Measurements from ENCODE around the gene ZFP42.
"Not testable (repeated sequence)": the region's sequence is repeated elsewhere in the genome, so short reads cannot be mapped to it uniquely, and the experiment has no call there.

ZFP42 gene

GRCh38 chr4:187995322-187996207 is at the start of gene ZFP42:
Gene ZFP42 (plus strand): TSS chr4:187995771. CDS start chr4:188002808, 7,037 bp downstream.
- DNase-seq = no peak

- no peak for DNase-seq
Measured at GRCh38 chr4:187961171-187961570, 34.4 kb upstream of the ZFP42 start.

GRCh38 chr4:187961961-187962360 is 33.6 kb upstream of the ZFP42 start:
- no peak for DNase-seq

- DNase-seq = no peak
Measured at GRCh38 chr4:187962926-187963325, 32.6 kb upstream of the ZFP42 start.

DNA sequence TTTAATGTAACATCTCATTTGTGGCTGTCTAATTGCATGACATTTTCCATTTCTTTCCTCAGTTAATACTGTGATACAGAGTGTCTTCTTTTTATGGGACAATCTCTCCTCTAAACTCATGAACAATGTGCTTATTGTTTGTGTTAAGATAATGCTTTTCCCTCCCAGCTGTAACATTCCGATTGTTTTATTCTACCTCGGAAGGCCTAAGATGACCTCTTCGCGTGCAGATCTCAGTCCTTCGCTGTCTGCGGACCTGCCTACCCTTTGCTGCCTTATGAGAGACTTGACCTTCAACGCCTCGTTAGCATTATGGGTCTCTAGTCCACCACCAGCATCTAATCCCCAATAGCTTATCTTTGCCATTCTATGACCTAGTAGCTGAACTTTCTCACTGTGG is 29.8 kb upstream of the ZFP42 start:
- no peak for DNase-seq

- no peak for DNase-seq
Measured at GRCh38 chr4:187972135-187972534, 23.4 kb upstream of the ZFP42 start.

GRCh38 chr4:187983746-187984145 is 11.8 kb upstream of the ZFP42 start:
- no peak for DNase-seq

DNA sequence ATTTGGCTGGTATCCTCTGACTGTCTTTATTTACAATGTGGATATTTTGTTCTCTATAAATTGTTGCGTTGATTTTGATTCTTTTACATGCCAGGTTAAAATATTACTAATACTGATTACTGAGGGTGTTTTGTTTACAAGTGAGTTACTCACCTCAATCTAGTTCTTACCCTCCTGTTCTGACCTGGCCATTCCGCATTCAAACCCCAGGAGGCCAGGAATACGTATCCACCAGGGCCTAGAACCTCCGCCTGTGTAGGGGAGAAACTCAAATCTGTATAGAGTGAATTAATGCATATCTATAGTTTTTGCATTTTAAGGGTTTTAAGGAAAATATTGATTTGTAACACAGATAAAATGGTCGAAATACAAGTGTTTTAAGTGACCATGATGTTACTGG is 2.6 kb upstream of the ZFP42 start:
- no peak for DNase-seq

DNA sequence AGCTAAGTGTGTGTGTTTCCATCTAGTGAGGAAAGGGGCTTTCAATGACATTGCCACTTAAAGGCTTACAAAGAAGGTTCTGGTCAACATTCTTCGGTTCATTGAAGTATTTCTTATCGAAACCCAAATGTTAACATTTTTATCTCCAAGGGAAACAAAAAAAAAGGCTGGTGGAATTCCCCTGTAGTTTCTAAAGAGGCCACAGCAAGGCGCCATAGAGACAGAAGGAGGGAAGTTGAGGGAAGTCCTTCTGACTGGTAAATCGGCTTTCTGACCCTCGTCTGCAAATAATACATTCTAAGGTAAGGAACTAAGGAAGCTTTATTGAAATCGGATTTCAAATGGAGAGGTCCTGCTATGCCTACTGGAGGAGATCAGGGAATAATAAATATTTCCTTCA is 1.7 kb upstream of the ZFP42 start:
- DNase-seq = no peak

DNA sequence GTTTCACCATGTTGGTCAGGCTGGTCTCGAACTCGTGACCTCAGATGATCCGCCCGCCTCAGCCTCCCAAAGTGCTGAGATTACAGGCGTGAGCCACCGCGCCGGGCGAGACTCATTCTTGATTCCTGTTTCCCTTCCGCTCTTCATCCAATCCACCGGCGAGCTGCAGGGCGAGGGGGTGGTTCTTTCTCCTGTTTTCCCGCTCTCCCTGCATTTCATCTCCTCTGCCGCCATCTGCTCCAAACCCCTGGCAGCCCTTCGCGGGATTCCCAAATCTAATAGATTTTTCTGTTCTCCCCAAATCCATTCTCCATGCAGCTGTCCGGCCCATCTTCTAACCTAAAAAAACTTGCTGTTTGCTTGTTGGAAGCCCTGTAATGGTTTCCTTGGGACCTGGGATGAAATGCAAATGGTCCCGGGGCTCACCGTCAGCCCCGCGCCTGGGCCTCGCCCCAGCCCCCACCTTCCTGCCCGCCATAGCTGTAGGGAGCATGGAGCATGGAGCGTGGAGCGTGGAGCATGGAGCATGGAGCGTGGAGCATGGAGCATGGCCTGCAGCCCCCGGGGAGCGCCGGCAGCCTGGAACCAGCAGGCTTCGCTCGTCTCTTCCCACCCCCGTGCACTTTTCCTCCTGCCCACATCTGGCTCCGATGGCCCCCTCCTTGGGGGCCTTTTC is 1.1 kb downstream of the ZFP42 start:
- DNase-seq = no peak

DNA sequence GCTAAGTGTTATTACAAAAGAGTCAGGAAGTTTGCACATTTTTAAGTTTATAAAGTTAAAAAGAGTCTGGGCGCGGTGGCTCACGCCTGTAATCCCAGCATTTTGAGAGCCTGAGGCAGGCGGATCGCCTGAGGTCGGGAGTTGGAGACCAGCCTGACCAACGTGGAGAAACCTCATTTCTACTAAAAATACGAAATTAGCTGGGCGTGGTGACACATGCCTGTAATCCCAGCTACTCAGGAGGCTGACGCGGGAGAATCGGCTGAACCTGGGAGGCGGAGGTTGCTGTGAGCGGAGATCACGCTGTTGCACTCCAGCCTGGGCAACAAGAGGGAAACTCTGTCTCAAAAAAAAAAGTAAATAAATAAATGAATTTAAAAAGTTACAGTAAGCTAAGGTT is 2.4 kb downstream of the ZFP42 start:
- DNase-seq = not testable (repeated sequence)

DNA sequence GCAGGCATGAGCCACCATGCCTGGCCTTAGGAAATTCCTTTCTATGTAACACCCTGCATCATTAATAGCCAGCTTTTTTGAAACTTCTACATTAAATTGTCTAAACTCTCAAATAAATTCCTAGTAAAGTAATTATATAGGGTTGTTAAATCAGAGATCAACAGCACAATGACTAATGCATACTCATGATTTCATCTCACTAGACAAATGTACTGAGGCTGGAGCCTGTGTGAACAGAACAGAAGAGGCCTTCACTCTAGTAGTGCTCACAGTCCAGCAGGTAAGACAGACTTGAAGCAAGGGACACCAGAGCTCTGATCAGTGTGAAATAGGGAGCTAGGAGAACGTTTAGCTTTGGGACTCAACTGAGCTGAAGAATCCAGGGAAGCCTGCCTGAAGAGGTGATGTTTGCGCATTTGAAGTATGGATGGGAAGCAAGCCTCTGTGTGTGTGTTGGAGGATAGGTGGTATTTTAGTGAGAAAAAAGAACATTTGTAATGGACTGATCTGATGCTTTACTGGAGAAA is 3.9 kb downstream of the ZFP42 start:
- DNase-seq = no peak

GRCh38 chr4:188002323-188002722 is 6.8 kb downstream of the ZFP42 start:
- DNase-seq = no peak

GRCh38 chr4:188002751-188003150 is 7.2 kb downstream of the ZFP42 start:
- no peak for DNase-seq

DNA sequence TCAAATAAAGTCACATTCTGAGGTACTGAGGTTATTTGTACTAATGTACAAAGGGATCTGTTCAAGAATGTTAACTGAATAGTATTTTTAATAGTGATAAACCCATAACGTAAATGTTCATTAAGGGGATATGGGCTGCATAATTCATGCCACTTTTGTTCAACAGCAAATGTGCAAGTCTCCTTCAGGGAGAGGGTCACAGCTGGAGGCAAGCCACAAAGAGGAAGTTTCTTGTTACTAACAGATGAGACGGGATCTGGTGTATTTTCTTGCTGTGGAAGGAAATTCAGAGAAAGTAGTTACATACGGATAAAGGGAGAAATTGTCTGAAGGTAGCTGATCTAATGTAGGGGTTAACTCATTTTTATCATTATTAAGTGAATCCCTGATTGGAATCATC is 10.0 kb downstream of the ZFP42 start:
- no peak for DNase-seq

DNA sequence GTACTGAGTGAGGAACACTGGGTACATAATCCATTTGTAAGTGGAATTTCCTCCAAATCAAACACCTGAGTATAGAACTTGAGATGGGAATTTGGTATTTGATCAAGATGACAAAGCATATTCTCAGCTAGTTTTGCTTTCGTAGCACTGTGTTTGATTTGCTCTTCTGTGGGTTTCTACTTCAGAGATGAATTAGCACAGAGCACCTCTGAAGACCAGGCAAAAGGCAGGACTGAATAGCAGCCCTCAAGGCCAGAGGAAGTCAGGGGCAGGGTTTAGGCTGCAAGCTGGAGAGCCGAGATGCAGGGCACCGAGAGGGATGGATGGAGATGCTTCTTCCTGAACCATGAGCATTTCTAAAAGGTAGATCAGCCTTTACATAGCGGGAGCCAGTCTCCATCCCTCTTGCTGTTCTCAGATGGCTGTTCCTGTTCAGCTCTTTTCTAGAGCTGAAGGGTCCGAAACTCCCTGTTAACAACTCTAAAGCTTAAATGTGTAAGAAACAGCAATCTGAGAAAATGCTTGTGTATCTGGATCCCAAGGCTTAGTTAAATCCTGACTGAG is 10.8 kb downstream of the ZFP42 start:
- DNase-seq = no peak

DNA sequence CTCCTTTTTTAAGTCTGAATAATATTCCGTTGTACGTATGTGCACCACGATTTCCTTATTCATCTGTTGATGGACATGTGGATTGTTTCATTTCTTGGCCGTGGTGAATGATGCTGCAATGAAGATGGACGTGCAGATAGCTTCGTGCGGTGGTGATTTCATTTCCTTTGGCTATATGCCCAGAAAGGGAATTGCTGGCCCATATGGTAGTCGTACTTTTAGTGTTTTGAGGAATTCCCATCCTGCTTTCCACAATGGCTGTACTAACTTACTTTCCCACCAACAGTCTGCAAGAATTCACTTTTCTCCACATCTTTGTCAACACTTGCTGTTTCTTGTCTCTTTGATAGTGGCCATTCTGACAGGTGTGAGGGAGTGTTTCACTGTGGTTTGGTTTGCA is 12.8 kb downstream of the ZFP42 start:
- DNase-seq = peak; percentile 5

- no peak for DNase-seq
Measured at GRCh38 chr4:188012426-188012945, 16.9 kb downstream of the ZFP42 start.

DNA sequence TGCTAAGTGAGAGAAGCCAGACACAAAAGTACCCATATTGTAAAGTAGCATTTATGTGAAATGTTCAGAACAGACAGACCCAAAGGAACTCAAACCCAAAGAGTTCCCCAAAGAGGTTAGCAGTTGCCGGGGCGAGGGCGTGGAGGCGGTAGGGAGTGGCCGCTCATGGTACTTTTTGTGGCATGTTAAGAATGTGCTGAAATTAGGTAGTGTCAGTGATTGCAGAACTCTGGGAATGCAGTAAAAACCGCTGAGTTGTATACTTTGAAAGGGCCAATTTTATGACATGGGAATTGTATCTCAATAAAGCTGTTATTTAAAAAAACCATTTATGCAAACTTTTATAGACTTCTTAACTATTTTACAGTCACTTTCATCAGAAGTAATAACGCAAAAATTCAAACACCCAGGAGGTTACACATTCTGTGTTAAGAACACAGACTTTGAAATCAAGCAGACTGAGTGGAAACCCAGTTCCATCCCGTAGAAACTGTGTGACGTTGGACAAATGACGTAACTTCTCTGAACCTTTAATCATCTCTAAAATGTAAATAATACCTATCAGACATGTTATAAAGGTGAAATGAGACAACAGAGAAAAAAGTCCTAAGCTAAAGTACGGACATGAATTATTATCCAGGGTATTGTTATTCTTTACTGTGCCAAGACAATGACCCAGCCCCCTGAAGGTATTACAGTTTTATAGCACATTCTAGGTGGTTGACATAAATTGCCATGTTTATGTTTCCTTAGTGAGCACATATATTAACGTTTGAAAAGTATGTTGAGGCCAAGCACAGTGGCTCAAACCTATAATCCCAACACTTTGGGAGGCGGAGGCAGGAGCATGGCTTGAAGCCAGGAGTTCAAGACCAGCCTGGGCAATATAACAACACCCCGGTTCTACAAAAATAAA is 19.7 kb downstream of the ZFP42 start:
- no peak for DNase-seq

DNA sequence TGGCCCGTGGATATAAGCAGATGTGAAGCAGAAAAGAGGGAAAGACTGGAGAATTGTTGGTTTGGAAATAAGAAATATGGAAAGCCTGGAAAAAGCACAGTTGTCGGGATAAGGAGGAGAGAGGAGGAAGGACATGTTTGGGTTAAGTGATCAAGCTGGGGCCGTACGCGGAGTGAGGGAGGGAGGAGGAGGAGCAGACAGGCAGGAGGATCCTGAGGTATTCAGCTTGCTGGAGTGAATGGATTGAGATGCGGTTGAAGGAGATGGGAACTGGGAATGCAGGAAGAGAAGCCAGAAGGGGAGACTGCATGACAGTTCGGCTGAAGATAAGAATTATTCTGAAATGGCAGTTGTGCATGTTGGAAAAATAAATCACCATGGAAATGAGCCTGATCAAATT is 21.2 kb downstream of the ZFP42 start:
- no peak for DNase-seq

DNA sequence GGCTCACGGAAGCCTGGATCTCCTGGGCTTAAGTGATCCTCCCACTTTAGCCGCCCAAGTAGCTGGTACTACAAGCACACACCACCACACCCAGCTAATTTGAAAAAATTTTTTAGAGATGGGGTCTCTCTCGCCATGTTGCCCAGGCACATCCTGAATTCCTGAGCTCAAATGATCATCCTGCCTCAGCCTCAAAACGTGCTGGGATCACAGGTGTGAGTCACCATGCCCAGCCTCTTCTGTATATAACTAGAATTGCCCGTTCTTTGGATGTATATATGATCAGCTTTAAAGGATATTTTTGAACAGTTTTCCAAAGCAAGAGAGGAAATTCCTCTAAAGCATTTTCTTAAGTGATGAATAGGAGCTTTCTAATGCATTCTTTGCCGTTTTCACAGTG is 22.7 kb downstream of the ZFP42 start:
- no peak for DNase-seq

- no peak for DNase-seq
Measured at GRCh38 chr4:188021548-188022249, 26.1 kb downstream of the ZFP42 start.

All from DMS 273 treated with DMSO at 0.1 percent for 48 hours (cell line).